SKM-1 treated with dmso at 0.1 percent for 144 hours (cell line): ENCODE measurements around the gene ELP1.
"Not testable (repeated sequence)": the region's sequence is repeated elsewhere in the genome, so short reads cannot be mapped to it uniquely, and the experiment has no call there.

ENCODE experiments used
- DNase-seq: peaks from one replicate; lab custom pipeline; 2025; ENCODE audit not compliant: unreplicated experiment; lab: John Stamatoyannopoulos, UW

Gene ELP1, protein sequence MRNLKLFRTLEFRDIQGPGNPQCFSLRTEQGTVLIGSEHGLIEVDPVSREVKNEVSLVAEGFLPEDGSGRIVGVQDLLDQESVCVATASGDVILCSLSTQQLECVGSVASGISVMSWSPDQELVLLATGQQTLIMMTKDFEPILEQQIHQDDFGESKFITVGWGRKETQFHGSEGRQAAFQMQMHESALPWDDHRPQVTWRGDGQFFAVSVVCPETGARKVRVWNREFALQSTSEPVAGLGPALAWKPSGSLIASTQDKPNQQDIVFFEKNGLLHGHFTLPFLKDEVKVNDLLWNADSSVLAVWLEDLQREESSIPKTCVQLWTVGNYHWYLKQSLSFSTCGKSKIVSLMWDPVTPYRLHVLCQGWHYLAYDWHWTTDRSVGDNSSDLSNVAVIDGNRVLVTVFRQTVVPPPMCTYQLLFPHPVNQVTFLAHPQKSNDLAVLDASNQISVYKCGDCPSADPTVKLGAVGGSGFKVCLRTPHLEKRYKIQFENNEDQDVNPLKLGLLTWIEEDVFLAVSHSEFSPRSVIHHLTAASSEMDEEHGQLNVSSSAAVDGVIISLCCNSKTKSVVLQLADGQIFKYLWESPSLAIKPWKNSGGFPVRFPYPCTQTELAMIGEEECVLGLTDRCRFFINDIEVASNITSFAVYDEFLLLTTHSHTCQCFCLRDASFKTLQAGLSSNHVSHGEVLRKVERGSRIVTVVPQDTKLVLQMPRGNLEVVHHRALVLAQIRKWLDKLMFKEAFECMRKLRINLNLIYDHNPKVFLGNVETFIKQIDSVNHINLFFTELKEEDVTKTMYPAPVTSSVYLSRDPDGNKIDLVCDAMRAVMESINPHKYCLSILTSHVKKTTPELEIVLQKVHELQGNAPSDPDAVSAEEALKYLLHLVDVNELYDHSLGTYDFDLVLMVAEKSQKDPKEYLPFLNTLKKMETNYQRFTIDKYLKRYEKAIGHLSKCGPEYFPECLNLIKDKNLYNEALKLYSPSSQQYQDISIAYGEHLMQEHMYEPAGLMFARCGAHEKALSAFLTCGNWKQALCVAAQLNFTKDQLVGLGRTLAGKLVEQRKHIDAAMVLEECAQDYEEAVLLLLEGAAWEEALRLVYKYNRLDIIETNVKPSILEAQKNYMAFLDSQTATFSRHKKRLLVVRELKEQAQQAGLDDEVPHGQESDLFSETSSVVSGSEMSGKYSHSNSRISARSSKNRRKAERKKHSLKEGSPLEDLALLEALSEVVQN (N-terminal part only)

GRCh38 chr9:108933718-108934322 lies at the start of gene ELP1:
Gene ELP1 (minus strand): TSS chr9:108934124. CDS start chr9:108931146, 2,978 bp downstream.
- DNase-seq, result peak; percentile 48

DNA sequence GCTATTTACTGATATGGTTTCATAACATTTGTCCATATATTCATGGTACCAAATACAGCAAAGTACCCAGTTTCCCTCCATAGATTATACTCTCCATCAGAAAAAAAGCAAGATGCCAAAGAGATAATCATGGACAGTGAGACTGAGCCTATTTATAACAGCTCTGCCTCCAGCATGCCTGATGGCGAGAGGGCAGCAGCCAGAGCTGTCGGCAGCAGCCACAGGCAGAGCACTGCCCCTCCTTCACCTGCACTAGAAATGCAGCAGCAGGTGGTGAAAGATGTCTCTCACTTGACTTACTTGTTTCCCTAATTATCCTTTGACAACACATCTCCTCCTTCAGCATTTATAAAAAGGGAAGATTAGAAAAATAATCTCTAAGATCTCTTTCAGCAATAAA lies 47.0 kb upstream of the ELP1 start:
- DNase-seq, result no peak

DNA sequence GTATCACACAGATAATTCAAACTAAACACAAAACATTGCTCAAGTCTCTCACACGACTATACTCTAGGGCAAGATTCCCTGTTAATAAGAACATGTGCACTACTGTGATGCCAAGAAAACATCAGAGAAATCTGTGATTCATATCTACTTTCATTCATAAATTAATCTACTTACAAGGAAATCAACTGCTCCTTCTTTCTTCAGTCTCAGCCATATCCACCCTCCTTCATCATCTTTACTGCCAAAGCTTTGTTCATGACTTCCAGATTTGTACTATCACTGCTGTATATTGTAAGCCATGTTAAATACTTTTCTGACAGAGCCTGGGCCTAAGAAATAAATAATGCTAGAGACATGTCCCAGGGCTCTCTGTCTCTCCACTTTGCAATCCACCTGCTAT lies 44.3 kb upstream of the ELP1 start:
- no peak for DNase-seq

DNA sequence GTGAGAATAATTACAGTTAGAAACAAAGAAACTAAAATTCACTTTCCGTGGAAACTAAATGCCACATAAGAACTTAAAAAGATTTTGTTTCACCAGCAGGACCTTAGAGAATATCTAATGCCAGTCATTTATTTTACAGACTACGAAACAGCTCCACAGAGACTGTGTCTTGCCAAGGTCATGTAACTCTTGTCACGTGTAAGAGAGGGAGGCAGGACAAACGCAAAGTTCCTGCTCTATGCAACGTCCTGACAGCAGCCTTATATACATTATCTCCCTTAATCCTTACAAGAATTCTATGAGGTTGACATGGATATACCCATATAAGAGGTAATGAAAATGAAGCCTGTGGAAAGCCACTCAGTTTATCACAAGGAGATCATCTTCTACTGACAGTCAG lies 40.0 kb upstream of the ELP1 start:
- no peak for DNase-seq

DNA sequence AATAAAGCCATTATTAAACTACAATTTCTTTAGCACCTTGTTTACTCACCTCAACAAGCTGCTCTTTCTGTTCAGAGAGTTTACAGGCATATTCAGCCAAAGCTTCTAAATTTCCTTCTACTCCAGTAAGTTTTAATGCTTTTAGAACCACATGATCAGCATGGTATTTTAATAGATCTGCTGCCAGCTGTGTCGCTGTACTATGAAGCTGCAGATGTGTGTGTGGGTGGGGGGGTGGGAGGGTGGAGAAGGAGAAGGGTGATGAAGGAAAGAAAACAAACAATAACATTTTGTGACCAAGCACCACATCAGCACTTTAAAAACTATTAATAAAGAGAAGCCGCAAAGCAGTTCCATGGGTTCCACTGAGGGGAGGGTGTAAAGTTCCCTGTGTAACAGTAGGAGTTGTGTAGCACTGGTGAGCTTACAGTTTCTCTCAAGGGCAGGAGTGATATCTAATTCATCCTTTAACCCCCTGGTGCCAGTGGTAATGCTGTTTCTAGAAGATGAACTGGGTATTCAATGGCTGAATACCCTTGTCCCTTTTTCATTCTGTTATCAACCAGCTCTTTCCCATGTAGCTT lies 38.8 kb upstream of the ELP1 start:
- DNase-seq, result no peak

GRCh38 chr9:108972186-108972585 lies 38.3 kb upstream of the ELP1 start:
- no peak for DNase-seq

- DNase-seq, result not testable (repeated sequence)
These were observed 37.5 kb upstream of the ELP1 start for GRCh38 chr9:108971392-108971791.

- DNase-seq, result no peak
These were observed 34.0 kb upstream of the ELP1 start for GRCh38 chr9:108967916-108968315.

DNA sequence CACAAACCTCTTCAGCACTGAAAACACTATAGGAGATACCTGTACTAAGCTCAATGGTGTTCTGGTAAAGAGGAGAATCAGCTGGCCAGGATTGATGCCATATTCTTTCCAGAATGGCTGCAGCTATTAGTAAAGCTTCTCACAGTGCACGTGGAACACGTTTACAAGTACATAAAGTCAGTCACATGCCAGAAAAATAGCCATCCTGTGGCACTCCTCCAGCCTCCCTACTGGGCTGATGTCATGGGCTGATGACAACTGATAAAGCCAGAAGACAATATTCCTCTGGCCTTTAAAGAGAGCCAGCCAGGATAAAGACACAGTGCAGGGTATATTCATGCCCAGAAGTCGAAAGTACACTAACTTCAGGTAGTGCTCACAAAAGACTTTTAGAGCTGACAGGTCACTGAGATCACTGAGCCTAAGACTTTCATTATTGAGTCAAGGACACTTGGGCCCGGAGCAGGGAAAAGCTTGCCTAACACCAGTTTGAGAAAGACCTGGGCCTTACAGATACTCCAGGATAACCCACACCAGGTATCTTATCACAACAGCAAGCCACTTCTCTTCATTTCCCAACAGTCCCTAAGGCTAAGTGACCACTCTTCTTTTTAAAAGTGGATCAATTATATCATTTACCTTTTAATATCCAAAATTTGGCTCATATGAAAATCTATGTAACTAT lies 29.7 kb upstream of the ELP1 start:
- DNase-seq, result no peak

DNA sequence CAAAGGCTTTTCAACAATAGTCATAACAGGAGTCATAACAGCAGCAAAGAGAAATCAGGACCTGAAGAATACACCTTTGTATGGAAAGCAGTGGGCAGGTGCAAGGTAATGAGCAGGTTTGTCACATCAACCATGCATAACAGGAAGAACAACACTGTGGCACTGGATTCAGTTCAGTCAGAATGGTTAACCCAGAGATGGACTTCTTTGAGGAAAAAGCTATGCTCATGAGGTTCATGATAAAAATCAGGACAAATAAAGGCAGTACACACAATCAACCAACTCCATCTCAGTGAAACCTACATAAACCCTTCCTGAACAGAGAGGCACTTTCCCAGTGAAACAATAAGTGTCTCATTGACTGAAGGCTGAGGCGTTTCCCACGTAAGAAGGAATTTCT lies 27.2 kb upstream of the ELP1 start:
- no peak for DNase-seq

DNA sequence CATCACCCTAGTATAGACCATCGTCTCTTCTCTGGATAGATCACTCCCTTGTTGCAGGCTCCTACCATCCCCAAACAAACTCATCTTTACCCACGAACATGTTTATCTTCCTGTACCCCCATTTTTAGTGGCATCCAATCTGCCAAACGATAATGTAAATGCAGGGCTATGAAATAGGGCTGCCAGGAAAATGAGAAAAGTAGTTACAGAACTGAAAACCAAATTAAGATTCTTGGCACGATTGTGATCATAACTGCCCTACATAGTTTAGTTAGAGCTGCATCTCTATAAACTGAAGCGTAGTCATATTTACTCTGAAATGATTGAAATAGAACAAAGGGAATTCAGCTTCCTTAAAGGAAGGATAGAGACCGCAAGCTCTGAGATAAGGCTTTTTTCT lies 26.4 kb upstream of the ELP1 start:
- DNase-seq, result no peak

- DNase-seq, result no peak
These were observed 22.7 kb upstream of the ELP1 start for GRCh38 chr9:108956631-108957026.

- DNase-seq, result no peak
These were observed 22.2 kb upstream of the ELP1 start for GRCh38 chr9:108956022-108956630.

- no peak for DNase-seq
These were observed 20.2 kb upstream of the ELP1 start for GRCh38 chr9:108953983-108954574.

- no peak for DNase-seq
These were observed 17.7 kb upstream of the ELP1 start for GRCh38 chr9:108951578-108951977.

GRCh38 chr9:108950168-108950567 lies 16.2 kb upstream of the ELP1 start:
- no peak for DNase-seq

GRCh38 chr9:108939975-108940374 lies 6.1 kb upstream of the ELP1 start:
- no peak for DNase-seq

- no peak for DNase-seq
These were observed 3.8 kb upstream of the ELP1 start for GRCh38 chr9:108937561-108938305.
